HL-60 (cell line): ENCODE results near the gene RIBC2.

ENCODE experiments used
- DNase-seq, 2 experiments: peaks; one replicate each; pipeline ENCODE4 v3.0.0-alpha.2; 2010 to 2020; ENCODE audit warnings: low read depth in 1 of 2, low spot score in 1 of 2
- H3K27ac ChIP-seq: fragments of 250-450 bp; sonication (Bioruptor Pico); replicated peaks from 2 replicates; pipeline ENCODE4 v1.5.1; 2020; ENCODE audit warnings: mild to moderate bottlenecking, moderate library complexity
- H3K27me3 ChIP-seq: fragments of 250-450 bp; sonication (Bioruptor Pico); 2 replicates; pipeline ENCODE4 v1.5.1; 2021; ENCODE audit warnings: mild to moderate bottlenecking, moderate library complexity; ENCODE audit not compliant: insufficient read depth, poor library complexity, severe bottlenecking
- H3K4me3 ChIP-seq: replicated peaks from 2 replicates; pipeline ENCODE4 v1.5.1; 2011; ENCODE audit warnings: mild to moderate bottlenecking, control low read depth, low read length; ENCODE audit not compliant: insufficient read depth
- GABPA ChIP-seq: IDR thresholded peaks from 2 replicates; pipeline ENCODE4 v1.6.1; 2012; ENCODE audit warnings: low read depth
- POLR2AphosphoS5 ChIP-seq: IDR thresholded peaks from 2 replicates; pipeline ENCODE4 v1.6.1; 2012; ENCODE audit warnings: low read depth
- REST ChIP-seq: IDR thresholded peaks from 2 replicates; pipeline ENCODE4 v1.6.1; 2012; ENCODE audit warnings: low read depth; ENCODE audit not compliant: insufficient replicate concordance
- SPI1 ChIP-seq: IDR thresholded peaks from 2 replicates; pipeline ENCODE4 v1.6.1; 2012; ENCODE audit warnings: low read depth, mild to moderate bottlenecking, borderline replicate concordance
- TF ChIP-seq, protein P1 (sequence below): IDR thresholded peaks from one replicate; pipeline ENCODE4 v1.5.1; 2011; ENCODE audit warnings: low read length, control low read depth, inconsistent platforms; ENCODE audit not compliant: insufficient read depth

The RIBC2 gene

DNA sequence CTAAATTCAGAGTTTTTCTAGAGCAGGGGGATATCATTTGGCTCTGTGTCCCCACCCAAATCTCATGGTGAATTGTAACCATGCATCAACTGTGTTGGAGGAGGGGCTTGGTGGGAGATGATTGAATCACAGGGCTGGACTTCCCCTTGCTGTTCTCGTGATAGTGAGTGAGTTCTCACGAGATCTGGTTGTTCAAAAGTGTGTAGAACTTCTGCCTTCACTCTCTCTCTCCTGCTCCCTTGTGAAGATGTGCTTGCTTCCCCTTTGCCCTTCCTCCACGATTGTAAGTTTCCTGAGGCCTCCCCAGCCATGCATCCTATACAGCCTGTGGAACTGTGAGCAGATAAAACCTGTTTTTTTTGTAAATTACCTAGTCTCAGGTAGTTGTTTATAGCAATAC is 67.2 kb downstream of the RIBC2 start:
- Histone ChIP-seq H3K27me3 (no peaks in the 10 kb centered on the region), H3K4me3 (no peak overlapping the region), H3K27ac (no peak overlapping the region)
- DNase-seq: no peak
- TF ChIP-seq SPI1 (no peak), POLR2AphosphoS5 (no peak), GABPA (no peak), REST (no peak)
- TF ChIP-seq, protein P1, sequence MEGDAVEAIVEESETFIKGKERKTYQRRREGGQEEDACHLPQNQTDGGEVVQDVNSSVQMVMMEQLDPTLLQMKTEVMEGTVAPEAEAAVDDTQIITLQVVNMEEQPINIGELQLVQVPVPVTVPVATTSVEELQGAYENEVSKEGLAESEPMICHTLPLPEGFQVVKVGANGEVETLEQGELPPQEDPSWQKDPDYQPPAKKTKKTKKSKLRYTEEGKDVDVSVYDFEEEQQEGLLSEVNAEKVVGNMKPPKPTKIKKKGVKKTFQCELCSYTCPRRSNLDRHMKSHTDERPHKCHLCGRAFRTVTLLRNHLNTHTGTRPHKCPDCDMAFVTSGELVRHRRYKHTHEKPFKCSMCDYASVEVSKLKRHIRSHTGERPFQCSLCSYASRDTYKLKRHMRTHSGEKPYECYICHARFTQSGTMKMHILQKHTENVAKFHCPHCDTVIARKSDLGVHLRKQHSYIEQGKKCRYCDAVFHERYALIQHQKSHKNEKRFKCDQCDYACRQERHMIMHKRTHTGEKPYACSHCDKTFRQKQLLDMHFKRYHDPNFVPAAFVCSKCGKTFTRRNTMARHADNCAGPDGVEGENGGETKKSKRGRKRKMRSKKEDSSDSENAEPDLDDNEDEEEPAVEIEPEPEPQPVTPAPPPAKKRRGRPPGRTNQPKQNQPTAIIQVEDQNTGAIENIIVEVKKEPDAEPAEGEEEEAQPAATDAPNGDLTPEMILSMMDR: no peak

GRCh38 chr22:45481661-45482060 is 68.2 kb downstream of the RIBC2 start:
- no peak overlapping the region for H3K27ac ChIP-seq
- H3K27me3 ChIP-seq: no peaks in the 10 kb centered on the region
- no peak for DNase-seq
- no peak overlapping the region for H3K4me3 ChIP-seq
- TF ChIP-seq REST (no peak), SPI1 (no peak), POLR2AphosphoS5 (no peak), GABPA (no peak)
- TF ChIP-seq, protein P1: no peak
